Natural killer cell (primary cell): ENCODE results near the gene RPL3. TPM values are rescaled to one million over a fixed set of nuclear protein-coding genes. Genes with fewer than 3 reads are reported as not detected.

Experiments used
- ATAC-seq, 3 donors: fragments of 150-1000 bp in 2 of 3; fragments of 200-7000 bp in 1 of 3; cut with Tn5 transposase; 1 replicate in 1 of 3; 2 replicates in 2 of 3; pipeline ENCODE4 v1.10.0; 2021; ENCODE audit warnings: mild to moderate bottlenecking in 2 of 3, moderate library complexity in 2 of 3
- DNase-seq, 2 donors: peaks; one replicate each; pipeline versions ENCODE4 v3.0.0 to v3.0.0-alpha.2; 2013 to 2021; ENCODE audit warnings: mixed read lengths in 1 of 2
- H3K27ac ChIP-seq: one replicate; pipeline ENCODE4 v1.5.1; 2013; ENCODE audit warnings: mild to moderate bottlenecking, low read length
- H3K27me3 ChIP-seq: one replicate; pipeline ENCODE4 v1.6.1; 2013; ENCODE audit warnings: low read length; ENCODE audit not compliant: control insufficient read depth, insufficient read depth
- H3K36me3 ChIP-seq: one replicate; pipeline ENCODE4 v1.6.1; 2013; ENCODE audit warnings: low read length; ENCODE audit not compliant: control insufficient read depth, insufficient read depth
- H3K4me1 ChIP-seq: one replicate; pipeline ENCODE4 v1.6.1; 2013; ENCODE audit warnings: low read length; ENCODE audit not compliant: control insufficient read depth, insufficient read depth
- H3K4me3 ChIP-seq: one replicate; pipeline ENCODE4 v1.5.1; 2013; ENCODE audit warnings: low read length
- H3K9me3 ChIP-seq: one replicate; pipeline ENCODE4 v1.6.1; 2013; ENCODE audit warnings: low read length; ENCODE audit not compliant: control insufficient read depth, insufficient read depth
- H3K27ac Mint-ChIP-seq, 2 donors: one replicate each; pipeline ENCODE4 v1.8.0; 2022; ENCODE audit warnings: mild to moderate bottlenecking in 2 of 2, mixed read lengths in 2 of 2, moderate library complexity in 1 of 2
- H3K27me3 Mint-ChIP-seq, 2 donors: one replicate each; pipeline ENCODE4 v1.8.0; 2022; ENCODE audit warnings: low read depth in 2 of 2, mixed read lengths in 2 of 2
- H3K36me3 Mint-ChIP-seq: one replicate; pipeline ENCODE4 v1.8.0; 2022; ENCODE audit warnings: mixed read lengths
- H3K4me1 Mint-ChIP-seq, 2 donors: one replicate each; pipeline ENCODE4 v1.8.0; 2022; ENCODE audit warnings: mixed read lengths in 2 of 2
- H3K4me3 Mint-ChIP-seq: one replicate; pipeline ENCODE4 v1.8.0; 2022; ENCODE audit warnings: mild to moderate bottlenecking, moderate library complexity, mixed read lengths
- H3K9me3 Mint-ChIP-seq, 2 donors: one replicate each; pipeline ENCODE4 v1.8.0; 2022; ENCODE audit warnings: mixed read lengths in 2 of 2
- CTCF ChIP-seq: fragments of 200-600 bp; IDR thresholded peaks from one replicate; pipeline ENCODE4 v1.8.0; 2022; ENCODE audit warnings: antibody characterized with exemption
- WGBS: methylation state at CpG from one replicate; pipeline ENCODE4 v1.1.7; 2013; ENCODE audit warnings: missing lambda C conversion rate; ENCODE audit not compliant: insufficient coverage; 5-methylcytosine and 5-hydroxymethylcytosine counted together
- intact Hi-C: fragments of 100-400 bp; cut with micrococcal nuclease; formaldehyde crosslinking; loops from one replicate; pipeline ENCODE4 v1.14.2; 2022
- total RNA-seq, 4 donors: library from RNA; stranded (reverse); fragments of 120-200 nt in 1 of 4; gene quantifications; one replicate each; pipeline versions ENCODE4 v1.2.3 to v1.2.4, GENCODE V29; 2013 to 2022

RPL3 gene
- total RNA-seq, 3 donors from 2014 or later (not counting 1 experiment from before 2014, with no cell fraction given) = 1,534 to 1,757 (median 1,614) TPM

DNA sequence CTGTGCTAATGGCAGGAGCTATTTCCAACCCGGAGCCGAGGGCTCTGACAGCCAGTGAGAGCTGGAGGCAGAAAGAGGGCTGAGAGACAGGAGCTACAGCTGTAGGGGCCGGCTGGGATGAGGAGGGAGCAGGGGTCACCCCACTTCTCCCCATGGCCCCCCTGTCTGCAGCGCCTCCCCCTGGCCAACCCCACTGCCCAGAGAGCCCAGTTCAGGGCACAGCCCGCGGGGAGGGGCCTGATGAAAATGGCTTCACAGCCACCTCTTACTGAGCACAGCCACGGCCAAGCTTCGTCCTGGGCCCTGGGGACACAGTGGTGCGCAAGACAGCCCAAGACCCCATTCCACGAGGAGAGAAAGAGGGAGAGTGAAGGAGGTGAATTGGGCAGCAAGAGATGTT lies 27.9 kb downstream of the RPL3 start:
- Mint-ChIP-seq H3K27ac (no peak overlapping the region), H3K36me3 (no peaks in the 10 kb centered on the region), H3K27me3 (peaks cover 0 to 9% of the 10 kb centered on the region in 2 donors), H3K9me3 (no peaks in the 10 kb centered on the region), H3K4me1 (peaks cover 11 to 17% of the 10 kb centered on the region in 2 donors), H3K4me3 (no peak overlapping the region)
- ATAC-seq = no peak
- H3K9me3 ChIP-seq = no peaks in the 10 kb centered on the region
- TF ChIP-seq CTCF = no peak
- H3K36me3 ChIP-seq = no peaks in the 10 kb centered on the region
- no peak overlapping the region for H3K4me3 ChIP-seq
- no peak overlapping the region for H3K27ac ChIP-seq
- 90% methylated on average over 10 of the region's 10 CpGs for WGBS
- intact Hi-C loops = no loop called here
- H3K4me1 ChIP-seq = peaks cover 22% of the 10 kb centered on the region
- H3K27me3 ChIP-seq = no peaks in the 10 kb centered on the region
- no peak for DNase-seq

DNA sequence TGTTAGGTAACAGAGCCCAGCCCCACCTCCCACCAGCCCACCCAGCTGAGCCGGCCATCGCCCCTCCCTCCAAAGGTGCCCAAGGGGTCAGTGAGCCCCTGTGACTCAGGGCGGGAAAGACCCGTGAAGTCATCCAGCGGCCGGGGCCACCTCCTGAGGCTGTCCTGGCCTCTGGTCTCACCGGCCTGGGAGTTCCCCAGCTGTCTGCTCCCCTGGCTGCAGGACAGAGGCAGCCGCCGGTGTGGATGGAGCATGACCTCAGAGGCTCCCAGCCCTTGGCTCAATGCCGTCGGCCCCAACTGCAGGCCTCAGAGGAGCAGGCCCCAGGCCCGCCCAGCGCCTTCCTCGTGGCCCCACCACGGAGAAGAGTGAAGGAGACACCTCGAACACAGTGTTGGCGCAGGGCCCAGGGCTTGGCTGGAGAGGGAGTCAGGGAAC lies 28.7 kb downstream of the RPL3 start:
- ATAC-seq = no peak
- Histone ChIP-seq H3K4me1 (peaks cover 28% of the 10 kb centered on the region), H3K27ac (no peak overlapping the region), H3K9me3 (no peaks in the 10 kb centered on the region), H3K27me3 (no peaks in the 10 kb centered on the region), H3K36me3 (no peaks in the 10 kb centered on the region), H3K4me3 (no peak overlapping the region)
- H3K36me3 Mint-ChIP-seq = no peaks in the 10 kb centered on the region
- no peak for DNase-seq
- intact Hi-C loops = no loop called here
- WGBS = 84% methylated on average over 17 of the region's 17 CpGs
- no peak for TF ChIP-seq CTCF
- H3K27me3 Mint-ChIP-seq = peaks cover 0 to 6% of the 10 kb centered on the region in 2 donors
- H3K27ac Mint-ChIP-seq = no peak overlapping the region
- no peaks in the 10 kb centered on the region for H3K9me3 Mint-ChIP-seq
- H3K4me1 Mint-ChIP-seq = peaks cover 11 to 17% of the 10 kb centered on the region in 2 donors
- no peak overlapping the region for H3K4me3 Mint-ChIP-seq

GRCh38 chr22:39289975-39290720 lies 29.3 kb downstream of the RPL3 start:
- H3K27me3 Mint-ChIP-seq = peaks cover 0 to 6% of the 10 kb centered on the region in 2 donors
- H3K36me3 Mint-ChIP-seq = no peaks in the 10 kb centered on the region
- H3K9me3 Mint-ChIP-seq = no peaks in the 10 kb centered on the region
- no peak overlapping the region for H3K27ac Mint-ChIP-seq
- H3K27ac ChIP-seq = no peak overlapping the region
- peaks cover 2% of the 10 kb centered on the region for H3K9me3 ChIP-seq
- DNase-seq (no peak), ATAC-seq (no peak)
- H3K4me3 ChIP-seq = no peak overlapping the region
- intact Hi-C loops = no loop called here
- H3K4me1 Mint-ChIP-seq = peaks cover 11 to 17% of the 10 kb centered on the region in 2 donors
- TF ChIP-seq CTCF = no peak
- no peaks in the 10 kb centered on the region for H3K36me3 ChIP-seq
- 89% methylated on average over 15 of the region's 16 CpGs for WGBS
- H3K27me3 ChIP-seq = no peaks in the 10 kb centered on the region
- peaks cover 28% of the 10 kb centered on the region for H3K4me1 ChIP-seq
- no peak overlapping the region for H3K4me3 Mint-ChIP-seq
